SK-N-SH treated with all-trans-retinoic acid at 6 μM for 48 hours (cell line): ENCODE data around the gene BBS1.

Source experiments
- ATAC-seq: fragments of 200-7000 bp; cut with Tn5 transposase; 3 replicates; pipeline ENCODE4 v1.9.1; 2020; ENCODE audit warnings: mild to moderate bottlenecking, moderate library complexity
- ARNTL ChIP-seq: fragments of 450-650 bp; formaldehyde crosslinking; IDR thresholded peaks from 2 replicates; pipeline ENCODE4 v1.5.0; 2020; ENCODE audit warnings: low read depth, mild to moderate bottlenecking, moderate library complexity, borderline replicate concordance
- BACH2 ChIP-seq: fragments of 250-450 bp; sonication (Bioruptor Pico); IDR thresholded peaks from 2 replicates; pipeline ENCODE4 v1.9.0; 2021; ENCODE audit warnings: mild to moderate bottlenecking, borderline replicate concordance
- CREB5 ChIP-seq: fragments of 250-450 bp; sonication (Bioruptor Pico); IDR thresholded peaks from 2 replicates; pipeline ENCODE4 v1.5.1; 2020; ENCODE audit warnings: low read depth, mild to moderate bottlenecking, moderate library complexity
- CSDC2 ChIP-seq: fragments of 250-450 bp; sonication (Bioruptor Pico); IDR thresholded peaks from 2 replicates; pipeline ENCODE4 v1.5.0; 2020; ENCODE audit warnings: mild to moderate bottlenecking, moderate library complexity
- ESRRG ChIP-seq: fragments of 250-450 bp; sonication (Bioruptor Pico); IDR thresholded peaks from 2 replicates; pipeline ENCODE4 v1.6.1; 2021; ENCODE audit warnings: mild to moderate bottlenecking
- GLIS3 ChIP-seq: fragments of 250-450 bp; sonication (Bioruptor Pico); IDR thresholded peaks from 2 replicates; pipeline ENCODE4 v1.5.0; 2020; ENCODE audit warnings: mild to moderate bottlenecking, moderate library complexity
- ISL1 ChIP-seq: fragments of 250-450 bp; sonication (Bioruptor Pico); IDR thresholded peaks from 2 replicates; pipeline ENCODE4 v2.1.2; 2022; ENCODE audit warnings: mild to moderate bottlenecking, moderate library complexity
- PPARA ChIP-seq: fragments of 250-450 bp; sonication (Bioruptor Pico); IDR thresholded peaks from 2 replicates; pipeline ENCODE4 v1.5.0; 2020; ENCODE audit warnings: mild to moderate bottlenecking, borderline replicate concordance
- RARB ChIP-seq: fragments of 250-450 bp; sonication (Bioruptor Pico); IDR thresholded peaks from 2 replicates; pipeline ENCODE4 v1.8.0; 2021; ENCODE audit warnings: mild to moderate bottlenecking, moderate library complexity
- SNAI2 ChIP-seq: fragments of 250-450 bp; sonication (Bioruptor Pico); IDR thresholded peaks from 2 replicates; pipeline ENCODE4 v1.5.0; 2020; ENCODE audit warnings: mild to moderate bottlenecking, moderate library complexity
- TCF4 ChIP-seq: fragments of 250-450 bp; sonication (Bioruptor Pico); IDR thresholded peaks from 2 replicates; pipeline ENCODE4 v1.8.0; 2021; ENCODE audit warnings: mild to moderate bottlenecking, moderate library complexity, borderline replicate concordance
- TOX ChIP-seq: fragments of 250-450 bp; sonication (Bioruptor Pico); IDR thresholded peaks from 2 replicates; pipeline ENCODE4 v1.8.0; 2021; ENCODE audit warnings: mild to moderate bottlenecking, moderate library complexity, borderline replicate concordance
- ZC3H10 ChIP-seq: fragments of 250-450 bp; sonication (Bioruptor Pico); IDR thresholded peaks from 2 replicates; pipeline ENCODE4 v1.5.1; 2021; ENCODE audit warnings: mild to moderate bottlenecking, moderate library complexity
- ZFP3 ChIP-seq: fragments of 250-450 bp; sonication (Bioruptor Pico); IDR thresholded peaks from 2 replicates; pipeline ENCODE4 v1.5.0; 2020; ENCODE audit warnings: mild to moderate bottlenecking, moderate library complexity
- ZFP30 ChIP-seq: fragments of 450-650 bp; formaldehyde crosslinking; IDR thresholded peaks from 2 replicates; pipeline ENCODE4 v1.5.0; 2022; ENCODE audit warnings: mild to moderate bottlenecking, moderate library complexity
- ZNF565 ChIP-seq: fragments of 450-650 bp; formaldehyde crosslinking; conservative IDR thresholded peaks from 2 replicates; pipeline ENCODE4 v1.5.0; 2020; ENCODE audit warnings: low read depth, mild to moderate bottlenecking, moderate library complexity
- ZNF70 ChIP-seq: fragments of 450-650 bp; formaldehyde crosslinking; IDR thresholded peaks from 2 replicates; pipeline ENCODE4 v1.5.0; 2020; ENCODE audit warnings: mild to moderate bottlenecking, moderate library complexity
- ZNF8 ChIP-seq: fragments of 450-650 bp; formaldehyde crosslinking; IDR thresholded peaks from 2 replicates; pipeline ENCODE4 v1.5.0; 2020; ENCODE audit warnings: mild to moderate bottlenecking, moderate library complexity
- TF ChIP-seq, protein P1 (sequence below): fragments of 250-450 bp; sonication (Bioruptor Pico); IDR thresholded peaks from 2 replicates; pipeline ENCODE4 v1.5.0; 2020; ENCODE audit warnings: mild to moderate bottlenecking, moderate library complexity
- TF ChIP-seq, protein P2 (sequence below): fragments of 250-450 bp; sonication (Bioruptor Pico); IDR thresholded peaks from 2 replicates; pipeline ENCODE4 v1.5.1; 2021; ENCODE audit warnings: mild to moderate bottlenecking, moderate library complexity
- TF ChIP-seq, protein P3 (sequence below): fragments of 250-450 bp; sonication (Bioruptor Pico); IDR thresholded peaks from 2 replicates; pipeline ENCODE4 v1.8.0; 2020; ENCODE audit warnings: mild to moderate bottlenecking, moderate library complexity, borderline replicate concordance

Gene BBS1

GRCh38 chr11:66497206-66497605 is 13.2 kb upstream of the BBS1 start:
- no peak for ATAC-seq
- TF ChIP-seq ZNF8 (CRISPR knock-in tag), result no peak
- TF ChIP-seq CSDC2 (CRISPR knock-in tag), result no peak
- TF ChIP-seq, protein P1, sequence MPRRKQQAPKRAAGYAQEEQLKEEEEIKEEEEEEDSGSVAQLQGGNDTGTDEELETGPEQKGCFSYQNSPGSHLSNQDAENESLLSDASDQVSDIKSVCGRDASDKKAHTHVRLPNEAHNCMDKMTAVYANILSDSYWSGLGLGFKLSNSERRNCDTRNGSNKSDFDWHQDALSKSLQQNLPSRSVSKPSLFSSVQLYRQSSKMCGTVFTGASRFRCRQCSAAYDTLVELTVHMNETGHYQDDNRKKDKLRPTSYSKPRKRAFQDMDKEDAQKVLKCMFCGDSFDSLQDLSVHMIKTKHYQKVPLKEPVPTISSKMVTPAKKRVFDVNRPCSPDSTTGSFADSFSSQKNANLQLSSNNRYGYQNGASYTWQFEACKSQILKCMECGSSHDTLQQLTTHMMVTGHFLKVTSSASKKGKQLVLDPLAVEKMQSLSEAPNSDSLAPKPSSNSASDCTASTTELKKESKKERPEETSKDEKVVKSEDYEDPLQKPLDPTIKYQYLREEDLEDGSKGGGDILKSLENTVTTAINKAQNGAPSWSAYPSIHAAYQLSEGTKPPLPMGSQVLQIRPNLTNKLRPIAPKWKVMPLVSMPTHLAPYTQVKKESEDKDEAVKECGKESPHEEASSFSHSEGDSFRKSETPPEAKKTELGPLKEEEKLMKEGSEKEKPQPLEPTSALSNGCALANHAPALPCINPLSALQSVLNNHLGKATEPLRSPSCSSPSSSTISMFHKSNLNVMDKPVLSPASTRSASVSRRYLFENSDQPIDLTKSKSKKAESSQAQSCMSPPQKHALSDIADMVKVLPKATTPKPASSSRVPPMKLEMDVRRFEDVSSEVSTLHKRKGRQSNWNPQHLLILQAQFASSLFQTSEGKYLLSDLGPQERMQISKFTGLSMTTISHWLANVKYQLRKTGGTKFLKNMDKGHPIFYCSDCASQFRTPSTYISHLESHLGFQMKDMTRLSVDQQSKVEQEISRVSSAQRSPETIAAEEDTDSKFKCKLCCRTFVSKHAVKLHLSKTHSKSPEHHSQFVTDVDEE (CRISPR knock-in tag), result no peak
- TF ChIP-seq BACH2 (CRISPR knock-in tag), result no peak
- TF ChIP-seq, protein P2, sequence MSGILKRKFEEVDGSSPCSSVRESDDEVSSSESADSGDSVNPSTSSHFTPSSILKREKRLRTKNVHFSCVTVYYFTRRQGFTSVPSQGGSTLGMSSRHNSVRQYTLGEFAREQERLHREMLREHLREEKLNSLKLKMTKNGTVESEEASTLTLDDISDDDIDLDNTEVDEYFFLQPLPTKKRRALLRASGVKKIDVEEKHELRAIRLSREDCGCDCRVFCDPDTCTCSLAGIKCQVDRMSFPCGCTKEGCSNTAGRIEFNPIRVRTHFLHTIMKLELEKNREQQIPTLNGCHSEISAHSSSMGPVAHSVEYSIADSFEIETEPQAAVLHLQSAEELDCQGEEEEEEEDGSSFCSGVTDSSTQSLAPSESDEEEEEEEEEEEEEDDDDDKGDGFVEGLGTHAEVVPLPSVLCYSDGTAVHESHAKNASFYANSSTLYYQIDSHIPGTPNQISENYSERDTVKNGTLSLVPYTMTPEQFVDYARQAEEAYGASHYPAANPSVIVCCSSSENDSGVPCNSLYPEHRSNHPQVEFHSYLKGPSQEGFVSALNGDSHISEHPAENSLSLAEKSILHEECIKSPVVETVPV (CRISPR knock-in tag), result no peak
- TF ChIP-seq CREB5 (CRISPR knock-in tag), result no peak
- no peak for TF ChIP-seq ARNTL
- no peak for TF ChIP-seq TCF4 (CRISPR knock-in tag)
- no peak for TF ChIP-seq GLIS3
- no peak for TF ChIP-seq ISL1 (CRISPR knock-in tag)
- no peak for TF ChIP-seq PPARA (CRISPR knock-in tag)
- TF ChIP-seq ZFP30 (CRISPR knock-in tag), result no peak
- TF ChIP-seq ZNF70 (CRISPR knock-in tag), result no peak
- TF ChIP-seq, protein P3, sequence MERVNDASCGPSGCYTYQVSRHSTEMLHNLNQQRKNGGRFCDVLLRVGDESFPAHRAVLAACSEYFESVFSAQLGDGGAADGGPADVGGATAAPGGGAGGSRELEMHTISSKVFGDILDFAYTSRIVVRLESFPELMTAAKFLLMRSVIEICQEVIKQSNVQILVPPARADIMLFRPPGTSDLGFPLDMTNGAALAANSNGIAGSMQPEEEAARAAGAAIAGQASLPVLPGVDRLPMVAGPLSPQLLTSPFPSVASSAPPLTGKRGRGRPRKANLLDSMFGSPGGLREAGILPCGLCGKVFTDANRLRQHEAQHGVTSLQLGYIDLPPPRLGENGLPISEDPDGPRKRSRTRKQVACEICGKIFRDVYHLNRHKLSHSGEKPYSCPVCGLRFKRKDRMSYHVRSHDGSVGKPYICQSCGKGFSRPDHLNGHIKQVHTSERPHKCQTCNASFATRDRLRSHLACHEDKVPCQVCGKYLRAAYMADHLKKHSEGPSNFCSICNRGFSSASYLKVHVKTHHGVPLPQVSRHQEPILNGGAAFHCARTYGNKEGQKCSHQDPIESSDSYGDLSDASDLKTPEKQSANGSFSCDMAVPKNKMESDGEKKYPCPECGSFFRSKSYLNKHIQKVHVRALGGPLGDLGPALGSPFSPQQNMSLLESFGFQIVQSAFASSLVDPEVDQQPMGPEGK, result no peak
- no peak for TF ChIP-seq RARB (CRISPR knock-in tag)
- no peak for TF ChIP-seq SNAI2
- TF ChIP-seq TOX, result no peak

GRCh38 chr11:66498506-66498905 is 11.9 kb upstream of the BBS1 start:
- ATAC-seq, result no peak
- TF ChIP-seq, protein P3, result no peak
- no peak for TF ChIP-seq PPARA (CRISPR knock-in tag)
- no peak for TF ChIP-seq TCF4 (CRISPR knock-in tag)
- no peak for TF ChIP-seq ISL1 (CRISPR knock-in tag)
- no peak for TF ChIP-seq GLIS3
- TF ChIP-seq ZFP3 (CRISPR knock-in tag), result no peak
- no peak for TF ChIP-seq ZNF565
- no peak for TF ChIP-seq ZNF8 (CRISPR knock-in tag)
- TF ChIP-seq RARB (CRISPR knock-in tag), result no peak
- TF ChIP-seq, protein P2 (CRISPR knock-in tag), result no peak
- TF ChIP-seq CREB5 (CRISPR knock-in tag), result no peak
- no peak for TF ChIP-seq TOX
- no peak for TF ChIP-seq ARNTL
- TF ChIP-seq ESRRG (CRISPR knock-in tag), result no peak
- TF ChIP-seq BACH2 (CRISPR knock-in tag), result no peak
- no peak for TF ChIP-seq ZC3H10 (CRISPR knock-in tag)
- no peak for TF ChIP-seq ZNF70 (CRISPR knock-in tag)
- TF ChIP-seq, all 23 proteins: peak for 0
